Stimulated activated CD8-positive, alpha-beta memory T cell treated with anti-CD3 and anti-CD28 coated beads, Interleukin-7, amount 100 ng/mL, for 1 hour (primary cell): Measurements from ENCODE around the gene TBCE.
"Not testable (repeated sequence)": the region's sequence is repeated elsewhere in the genome, so short reads cannot be mapped to it uniquely, and the experiment has no call there.

ENCODE experiments used
- DNase-seq, 2 donors: peaks; one replicate each; pipeline ENCODE4 v3.0.0-alpha.2; 2020; ENCODE audit warnings: low read depth in 2 of 2

Gene TBCE

DNA sequence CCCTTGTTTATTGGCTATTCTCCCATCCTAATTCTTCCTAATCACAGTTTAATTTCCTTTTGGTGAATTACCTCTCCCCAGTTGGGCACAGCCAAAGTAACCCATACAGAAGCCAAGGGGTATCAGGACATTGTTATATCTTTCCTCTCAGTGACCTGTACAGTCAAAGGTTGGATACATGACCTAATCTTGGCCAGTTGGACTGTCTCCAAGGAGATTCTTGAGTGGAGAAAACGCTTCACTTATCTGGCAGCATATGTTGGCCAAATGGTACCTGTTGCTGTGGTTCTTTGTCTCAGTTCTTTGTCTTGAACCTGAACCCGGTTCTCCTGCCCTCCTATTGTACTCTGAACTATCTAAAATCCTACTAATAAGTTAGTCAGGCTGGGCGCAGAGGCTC lies 15.3 kb upstream of the TBCE start:
- DNase-seq, result no peak

DNA sequence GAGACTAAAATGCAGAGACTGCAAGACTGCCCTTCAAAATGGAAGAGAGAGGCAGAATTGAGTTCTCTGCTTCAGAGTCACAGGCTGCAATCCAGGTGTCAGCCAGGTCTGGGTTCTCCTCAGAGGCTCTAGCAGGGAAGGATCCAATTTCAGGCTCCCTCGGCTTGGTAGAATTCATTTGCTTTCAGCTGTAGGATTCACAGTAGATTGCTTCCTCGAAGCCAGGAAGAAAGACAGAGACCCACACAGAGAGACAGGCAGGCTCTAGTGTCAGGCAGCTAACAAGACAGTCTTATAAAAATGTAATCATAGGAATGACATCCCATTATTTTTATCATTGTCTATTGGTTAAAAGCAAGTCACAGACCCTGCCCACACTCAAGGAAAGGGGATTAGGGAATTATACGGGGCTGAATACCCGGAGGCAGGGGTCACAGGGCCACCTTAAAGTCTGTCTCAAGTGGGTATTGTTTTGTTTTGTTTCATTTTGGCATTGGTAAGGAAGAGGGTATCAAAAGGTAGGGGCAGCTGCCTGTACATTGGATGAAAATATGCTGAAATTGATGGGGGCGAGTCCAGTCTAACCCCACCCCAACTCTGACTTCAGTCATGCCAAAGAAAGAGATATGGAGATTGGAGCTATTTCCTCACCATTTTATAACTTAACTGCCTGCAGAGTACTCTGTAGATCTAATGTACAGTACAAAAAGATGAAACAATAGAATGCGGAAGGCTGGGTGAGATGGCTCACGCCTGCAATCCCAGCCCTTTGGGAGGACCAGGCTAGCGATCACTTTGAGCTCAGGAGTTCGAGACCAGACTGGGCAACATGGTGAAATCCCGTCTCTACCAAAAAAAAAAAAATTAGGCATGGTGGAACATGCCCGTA lies 9.5 kb upstream of the TBCE start:
- DNase-seq, result no peak

DNA sequence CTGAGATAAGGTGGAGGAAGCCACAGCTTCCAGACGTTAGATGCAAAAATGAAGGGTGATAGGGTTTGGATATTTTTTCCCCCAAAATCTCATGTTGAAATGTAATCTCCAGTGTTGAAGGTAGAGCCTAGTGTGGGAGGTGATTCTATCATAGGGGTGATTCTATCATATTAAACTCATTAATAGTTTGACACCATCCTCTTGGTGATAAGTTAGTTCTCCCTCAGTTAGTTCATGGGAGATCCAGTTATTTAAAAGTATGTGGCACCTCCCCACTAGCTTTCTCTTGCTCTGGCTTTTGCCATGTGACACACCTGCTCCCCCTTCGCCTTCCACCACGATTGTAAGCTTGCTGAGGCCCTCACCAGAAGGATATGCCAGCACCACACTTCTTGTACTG lies 8.3 kb upstream of the TBCE start:
- no peak for DNase-seq

DNA sequence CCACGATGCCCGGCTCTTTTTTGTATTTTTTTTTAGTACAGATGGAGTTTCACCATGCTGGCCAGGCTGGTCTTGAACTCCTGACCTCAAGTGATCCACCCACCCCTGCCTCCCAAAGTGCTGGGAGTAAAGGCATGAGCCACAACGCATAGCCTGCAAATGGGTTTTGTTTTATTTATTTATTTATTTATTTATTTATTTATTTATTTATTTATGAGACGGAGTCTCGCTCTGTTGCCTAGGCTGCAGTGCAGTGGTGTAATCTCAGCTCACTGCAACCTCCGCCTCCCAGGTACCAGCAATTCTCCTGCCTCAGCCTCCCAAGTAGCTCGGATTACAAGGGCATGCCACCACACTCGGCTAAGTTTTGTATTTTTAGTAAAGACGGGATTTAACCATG lies 3.0 kb upstream of the TBCE start:
- not testable (repeated sequence) for DNase-seq

DNA sequence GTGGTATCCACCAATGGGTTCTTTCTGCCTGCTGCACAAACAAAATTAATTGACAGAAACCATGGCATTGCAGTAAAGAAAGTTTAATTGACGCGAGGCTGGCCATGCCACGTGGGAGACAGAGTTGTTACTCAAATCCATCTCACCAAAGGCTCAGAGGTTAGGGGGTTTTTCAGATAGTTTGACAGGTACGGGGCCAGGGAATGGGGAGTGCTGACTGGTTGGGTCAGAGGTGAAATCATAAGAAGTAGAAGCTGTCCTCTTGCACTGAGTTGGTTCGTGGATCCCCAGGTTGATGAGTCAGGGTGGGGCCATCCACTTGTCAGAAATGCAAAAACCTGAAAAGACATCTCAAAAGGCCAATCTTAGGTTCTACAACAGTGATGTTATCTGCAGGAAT lies 941 bp upstream of the TBCE start:
- no peak for DNase-seq

DNA sequence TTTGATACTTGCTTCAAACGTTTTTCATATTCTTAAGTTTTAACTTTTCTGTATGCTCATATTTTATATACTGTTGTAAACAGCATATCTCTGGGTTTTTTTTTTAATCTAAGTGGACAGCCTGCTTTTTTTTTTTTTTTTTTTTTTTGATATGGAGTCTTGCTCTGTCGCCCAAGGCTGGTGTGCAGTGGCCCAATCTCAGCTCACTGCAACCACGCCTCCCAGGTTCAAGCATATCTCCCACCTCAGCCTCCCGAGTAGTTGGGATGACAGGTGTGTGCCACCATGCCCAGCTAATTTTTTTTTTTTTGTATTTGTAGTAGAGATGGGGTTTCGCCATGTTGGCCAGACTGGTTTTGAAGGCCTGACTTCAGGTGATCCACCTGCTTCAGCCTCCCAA lies 1.2 kb downstream of the TBCE start:
- DNase-seq, result no peak

DNA sequence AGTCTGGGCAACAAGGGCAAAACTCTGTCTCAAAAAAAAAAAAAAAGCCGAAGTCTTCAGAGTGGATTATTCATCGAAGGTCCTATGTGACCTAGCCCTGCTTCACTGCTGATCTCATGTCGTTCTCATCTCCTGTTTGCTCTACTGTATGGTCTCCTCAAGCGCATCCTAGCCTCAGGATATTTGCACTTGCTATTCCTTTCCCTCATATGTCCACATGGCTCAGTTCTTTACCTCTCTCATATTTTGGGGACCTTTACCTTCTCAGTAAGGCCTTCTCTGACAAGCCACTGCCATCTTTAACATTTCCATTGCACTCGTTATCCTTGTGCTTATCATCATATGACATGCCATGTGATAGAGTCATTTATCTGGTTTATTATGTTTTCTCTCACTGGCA lies 2.6 kb downstream of the TBCE start:
- no peak for DNase-seq

DNA sequence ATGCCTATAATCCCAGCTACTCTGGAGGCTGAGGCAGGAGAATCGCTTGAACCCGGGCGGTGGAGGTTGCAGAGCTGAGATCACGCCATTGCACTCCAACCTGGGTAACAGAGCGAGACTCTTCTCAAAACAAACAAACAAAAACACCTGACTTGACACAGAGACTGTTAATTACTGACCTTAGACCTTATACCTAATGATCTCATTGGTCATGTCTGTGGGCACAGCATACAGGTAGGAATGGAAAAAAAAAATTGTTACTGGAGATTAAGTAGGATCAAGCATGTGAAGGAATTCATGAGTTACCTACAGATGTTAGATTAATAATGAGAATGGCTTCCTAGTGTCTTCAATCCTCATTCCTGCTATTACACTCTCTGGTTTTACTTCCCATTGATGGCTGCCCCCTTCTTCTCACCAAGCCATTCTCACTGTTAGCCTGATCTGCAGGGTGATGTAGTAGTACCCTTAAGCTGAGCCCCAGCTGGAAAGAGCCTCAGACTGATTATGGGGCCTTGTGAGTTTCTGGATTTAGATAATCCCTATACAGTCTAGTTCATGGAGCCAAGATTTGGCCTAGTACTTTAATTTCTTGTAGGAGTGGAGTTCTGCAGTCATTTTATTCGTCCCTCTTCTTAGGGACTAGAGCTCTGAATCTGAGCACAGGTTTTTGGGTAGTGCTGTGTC lies 8.8 kb downstream of the TBCE start:
- DNase-seq, result no peak

DNA sequence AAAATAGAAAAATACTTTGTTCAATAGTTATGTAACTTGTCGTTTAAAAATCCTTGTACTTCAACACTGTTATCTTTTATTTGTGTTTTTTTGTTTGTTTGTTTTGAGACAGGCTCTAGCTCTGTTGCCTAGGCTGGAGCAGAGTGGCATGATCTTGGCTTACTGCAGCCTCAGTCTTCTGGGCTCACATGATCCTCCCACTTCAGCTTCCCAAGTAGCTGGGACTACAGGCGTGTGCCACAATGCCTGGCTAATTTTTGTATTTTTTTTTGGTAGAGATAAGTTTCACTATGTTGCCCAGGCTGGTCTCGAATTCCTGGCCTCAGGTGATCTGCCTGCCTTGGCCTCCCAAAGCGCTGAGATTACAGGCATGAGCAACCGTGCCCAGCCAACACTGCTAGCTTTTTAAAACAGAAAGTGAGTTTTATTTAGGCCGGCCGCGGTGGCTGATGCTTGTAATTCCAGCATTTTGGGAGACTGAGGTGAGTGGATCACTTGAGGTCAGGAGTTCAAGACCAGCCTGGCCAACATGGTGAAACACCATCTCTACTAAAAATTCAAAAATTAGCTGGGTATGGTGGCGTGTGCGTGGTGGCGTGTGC lies 11.0 kb downstream of the TBCE start:
- not testable (repeated sequence) for DNase-seq

DNA sequence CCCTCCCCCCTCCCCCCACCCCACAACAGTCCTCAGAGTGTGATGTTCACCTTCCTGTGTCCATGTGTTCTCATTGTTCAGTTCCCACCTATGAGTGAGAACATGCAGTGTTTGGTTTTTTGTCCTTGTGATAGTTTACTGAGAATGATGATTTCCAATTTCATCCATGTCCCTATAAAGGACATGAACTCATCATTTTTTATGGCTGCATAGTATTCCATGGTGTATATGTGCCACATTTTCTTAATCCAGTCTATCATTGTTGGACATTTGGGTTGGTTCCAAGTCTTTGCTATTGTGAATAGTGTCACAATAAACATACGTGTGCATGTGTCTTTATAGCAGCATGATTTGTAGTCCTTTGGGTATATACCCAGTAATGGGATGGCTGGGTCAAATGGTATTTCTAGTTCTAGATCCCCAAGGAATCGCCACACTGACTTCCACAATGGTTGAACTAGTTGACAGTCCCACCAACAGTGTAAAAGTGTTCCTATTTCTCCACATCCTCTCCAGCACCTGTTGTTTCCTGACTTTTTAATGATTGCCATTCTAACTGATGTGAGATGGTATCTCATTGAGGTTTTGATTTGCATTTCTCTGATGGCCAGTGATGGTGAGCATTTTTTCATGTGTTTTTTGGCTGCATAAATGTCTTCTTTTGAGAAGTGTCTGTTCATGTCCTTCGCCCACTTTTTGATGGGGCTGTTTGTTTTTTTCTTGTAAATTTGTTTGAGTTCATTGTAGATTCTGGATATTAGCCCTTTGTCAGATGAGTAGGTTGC lies 14.9 kb downstream of the TBCE start:
- DNase-seq, result not testable (repeated sequence)

DNA sequence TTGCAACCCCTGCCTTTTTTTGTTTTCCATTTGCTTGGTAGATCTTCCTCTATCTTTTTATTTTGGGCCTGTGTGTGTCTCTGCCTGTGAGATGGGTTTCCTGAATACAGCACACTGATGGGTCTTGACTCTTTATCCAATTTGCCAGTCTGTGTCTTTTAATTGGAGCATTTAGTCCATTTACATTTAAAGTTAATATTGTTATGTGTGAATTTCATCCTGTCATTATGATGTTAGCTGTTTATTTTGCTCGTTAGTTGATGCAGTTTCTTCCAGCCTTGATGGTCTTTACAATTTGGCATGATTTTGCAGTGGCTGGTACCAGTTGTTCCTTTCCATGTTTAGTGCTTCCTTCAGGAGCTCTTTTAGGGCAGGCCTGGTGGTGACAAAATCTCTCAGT lies 18.4 kb downstream of the TBCE start:
- DNase-seq, result not testable (repeated sequence)

DNA sequence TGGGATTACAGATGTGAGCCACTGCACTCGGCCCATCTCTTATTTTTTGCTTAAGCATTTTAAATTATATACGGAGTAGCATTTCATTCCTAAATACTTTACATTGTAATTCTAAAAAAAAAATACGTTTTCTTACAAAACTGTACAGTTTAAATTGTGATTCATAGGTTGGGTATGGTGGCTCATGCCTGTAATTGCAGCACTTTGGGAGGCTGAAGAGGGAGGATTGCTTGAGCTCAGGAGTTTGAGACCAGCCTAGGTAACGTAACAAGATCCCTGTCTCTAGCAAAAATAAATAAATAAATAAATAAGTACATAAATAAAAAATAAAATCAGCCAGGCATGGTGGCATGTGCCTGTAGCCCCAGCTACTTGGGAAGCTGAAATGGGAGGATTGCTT lies 24.6 kb downstream of the TBCE start:
- no peak for DNase-seq

DNA sequence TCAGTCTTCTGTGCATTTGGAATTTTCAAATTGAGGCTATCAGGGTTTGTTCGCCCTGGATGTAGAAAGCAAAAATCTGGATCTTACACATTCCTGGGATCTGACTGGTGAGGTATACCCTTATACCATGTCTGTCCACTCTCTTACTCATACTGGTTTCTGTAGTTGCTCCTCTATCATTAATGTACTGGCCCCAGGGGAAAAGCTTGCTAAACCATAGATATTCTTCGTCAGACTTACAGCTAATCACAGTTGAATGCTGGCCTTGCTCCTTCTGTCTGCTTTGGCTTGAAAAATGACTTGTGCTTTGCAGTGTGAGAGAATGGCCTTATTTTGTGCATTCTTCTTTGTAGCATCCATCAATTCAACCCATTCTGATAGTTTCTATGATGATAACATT lies 30.5 kb downstream of the TBCE start:
- DNase-seq, result no peak

DNA sequence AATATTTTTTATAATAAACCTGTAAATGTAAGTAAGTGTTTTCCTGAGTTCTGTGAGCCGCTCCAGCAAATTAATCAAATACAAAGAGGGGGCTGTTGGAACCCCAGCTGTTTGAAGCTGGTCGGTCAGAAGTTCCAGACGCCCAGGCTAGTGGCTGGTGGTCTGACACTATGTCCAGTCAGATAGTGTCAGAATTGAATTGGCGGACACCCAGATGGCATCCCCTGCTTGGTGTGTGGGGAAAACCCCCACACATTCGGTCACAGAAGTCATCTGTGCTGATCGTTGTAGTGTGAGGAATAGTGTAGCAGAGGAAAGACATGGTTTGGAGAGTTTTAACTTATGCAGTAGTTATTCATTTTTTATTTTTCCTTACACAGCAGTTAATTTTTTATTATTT lies 32.4 kb downstream of the TBCE start:
- no peak for DNase-seq

DNA sequence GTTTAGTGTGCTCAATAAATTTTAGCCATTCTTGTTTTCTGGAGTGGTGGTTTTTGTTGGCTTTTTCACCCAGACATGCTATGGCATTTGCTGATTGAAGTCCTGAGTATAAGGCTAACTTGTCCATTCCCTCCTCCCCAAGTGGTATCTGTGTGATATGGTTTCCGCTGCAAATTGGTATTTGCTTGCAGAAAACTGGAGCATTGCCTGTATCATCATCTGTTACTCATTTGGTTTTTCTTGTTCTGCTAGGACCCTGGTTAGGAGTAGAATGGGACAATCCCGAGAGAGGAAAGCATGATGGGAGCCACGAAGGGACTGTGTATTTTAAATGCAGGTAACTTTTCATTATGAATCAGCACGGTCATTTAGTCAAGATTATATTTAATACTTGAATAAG lies 34.0 kb downstream of the TBCE start:
- DNase-seq, result no peak

DNA sequence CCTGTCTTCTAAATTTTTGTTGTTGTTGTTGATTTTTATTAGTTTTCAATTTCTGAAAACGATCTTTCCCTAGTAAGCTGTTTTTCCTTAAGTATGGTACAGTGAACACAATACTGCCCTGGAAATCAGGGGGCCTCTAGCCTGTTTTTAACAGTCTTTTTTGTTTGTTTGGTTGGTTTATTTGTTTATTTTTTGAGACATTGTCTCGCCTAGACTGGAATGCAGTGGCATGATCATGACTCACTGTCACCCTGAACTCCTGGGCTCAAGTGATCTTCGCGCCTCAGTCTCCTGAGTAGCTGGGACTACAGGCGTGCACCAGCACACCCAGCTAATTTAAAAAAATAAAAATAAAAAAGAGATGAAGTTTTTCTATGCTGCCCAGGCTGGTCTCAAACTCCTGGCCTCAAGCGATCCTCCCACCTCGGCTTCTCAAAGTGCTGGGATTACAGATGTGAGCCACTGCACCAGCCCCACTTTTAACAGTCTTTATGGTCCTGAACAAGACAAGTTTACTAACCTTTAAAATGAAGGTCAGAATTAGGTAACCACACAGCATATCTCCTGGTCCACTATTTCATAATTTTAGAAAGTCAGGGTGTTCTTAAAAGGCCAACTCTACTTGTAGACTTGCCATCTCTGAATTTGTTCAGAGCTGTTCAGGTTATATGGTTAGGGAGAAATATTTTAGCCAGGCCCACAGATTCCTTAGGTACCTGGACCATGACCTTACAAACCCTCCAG lies 35.4 kb downstream of the TBCE start:
- DNase-seq, result no peak

DNA sequence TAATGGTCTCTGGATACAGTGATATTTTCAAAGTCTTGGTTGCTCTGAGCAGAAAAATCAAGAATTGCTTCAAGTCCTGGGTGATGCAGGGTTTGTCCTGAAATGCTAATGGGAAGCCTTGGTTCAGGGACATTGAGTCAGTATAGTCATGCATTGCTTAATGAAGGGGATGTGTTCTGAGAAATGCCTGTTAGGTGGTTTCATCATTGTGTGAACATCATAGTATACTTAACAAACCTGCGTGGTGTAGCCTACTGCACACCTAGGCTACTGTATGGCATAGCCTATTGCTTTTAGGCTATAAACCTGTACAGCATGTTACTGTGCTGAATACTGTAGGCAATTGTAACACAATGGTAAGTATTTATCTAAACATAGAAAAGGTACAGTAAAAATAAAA lies 36.4 kb downstream of the TBCE start:
- DNase-seq, result no peak

DNA sequence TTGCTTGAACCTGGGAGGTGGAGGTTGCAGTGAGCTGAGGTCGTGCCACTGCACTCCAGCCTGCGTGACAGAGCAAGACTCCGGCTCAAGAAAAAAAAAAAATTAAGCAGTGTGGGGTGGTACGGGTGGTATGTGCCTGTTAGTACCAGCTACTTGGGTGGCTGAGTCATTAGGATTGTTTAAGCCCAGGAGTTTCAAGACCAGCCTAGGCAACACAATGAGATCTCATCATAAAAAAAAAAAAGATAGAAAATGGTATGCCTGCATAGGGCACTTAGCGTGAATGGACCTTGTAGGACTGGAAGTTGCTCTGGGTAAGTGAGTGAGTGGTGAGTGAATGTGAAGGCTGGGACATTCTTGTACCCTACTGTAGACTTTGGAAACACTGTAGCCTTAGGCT lies 37.0 kb downstream of the TBCE start:
- DNase-seq, result no peak

DNA sequence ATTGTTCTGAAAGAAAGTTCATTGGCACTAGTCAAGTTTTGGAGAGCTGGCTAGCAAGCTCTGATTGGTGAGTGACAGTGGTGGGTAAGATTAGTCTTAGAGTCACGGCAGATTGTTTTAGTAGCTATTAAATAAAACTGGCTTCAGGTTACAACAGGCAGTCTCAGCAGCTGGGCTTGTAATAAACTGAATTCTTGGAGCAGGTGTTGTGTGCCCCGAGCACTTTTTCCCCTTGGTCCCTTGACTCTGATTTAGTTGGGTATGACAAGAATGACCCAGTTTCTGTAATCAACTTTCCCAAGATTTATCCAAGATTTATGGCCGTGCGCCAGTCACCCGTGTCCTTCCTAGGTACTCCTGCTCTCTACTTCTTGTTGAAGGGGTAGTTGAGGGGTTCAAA lies 40.2 kb downstream of the TBCE start:
- DNase-seq, result no peak

DNA sequence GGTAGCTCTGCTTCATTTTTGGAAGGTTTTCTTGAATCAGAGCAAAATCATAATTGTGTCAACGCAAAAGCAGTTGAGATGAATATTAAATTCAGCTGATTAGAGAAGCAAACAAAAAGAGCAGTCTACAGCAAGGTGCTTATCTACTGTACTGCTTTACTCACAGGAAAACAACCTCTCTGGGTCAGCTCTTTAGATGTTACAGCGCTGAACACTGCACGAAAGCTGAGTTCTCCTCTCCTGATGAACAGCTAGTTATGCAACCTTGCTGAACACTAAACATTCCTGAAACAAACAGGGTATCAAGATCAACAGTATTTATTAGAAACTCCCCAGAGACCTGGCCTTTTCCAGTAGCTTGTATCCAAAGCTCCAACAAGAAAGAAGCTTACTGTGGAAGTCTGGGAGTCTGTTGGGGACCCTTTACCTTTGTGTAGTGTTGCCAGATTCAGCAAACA lies 41.3 kb downstream of the TBCE start:
- no peak for DNase-seq

DNA sequence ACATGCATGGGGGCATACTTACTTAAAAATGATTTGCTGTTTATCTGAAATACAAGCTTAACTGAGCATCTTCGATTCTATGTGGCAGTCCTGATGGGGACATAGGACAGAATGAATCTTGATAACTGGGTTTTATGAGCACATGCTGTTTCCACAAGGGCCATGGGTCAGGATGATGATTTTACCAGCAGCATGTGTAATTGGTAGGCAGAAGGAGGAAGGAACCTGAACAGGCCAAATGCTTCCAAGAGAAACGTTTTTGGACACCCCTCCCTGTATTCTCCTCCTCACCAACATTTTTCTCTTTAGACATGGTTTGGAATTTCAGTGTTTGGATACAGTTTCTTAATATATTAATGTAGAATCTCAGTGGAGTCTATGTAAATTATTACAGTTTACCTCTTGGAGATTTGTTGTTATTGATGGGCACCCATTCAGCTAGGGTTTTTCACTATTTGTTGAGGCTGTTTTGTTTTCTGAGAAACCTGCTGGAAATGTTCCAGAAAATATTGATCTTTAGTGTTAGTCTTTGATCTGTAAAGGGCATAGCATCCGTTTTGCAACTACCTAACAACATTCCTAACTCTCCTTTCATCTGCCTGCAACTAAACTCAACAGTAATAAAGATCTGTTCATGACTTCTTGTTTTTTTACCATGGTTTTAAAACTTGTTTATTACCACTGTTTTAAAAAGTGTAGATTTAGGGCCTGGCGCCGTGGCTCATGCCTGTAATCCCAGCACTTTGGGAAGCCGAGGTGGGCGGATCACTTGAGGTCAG lies 42.0 kb downstream of the TBCE start:
- DNase-seq, result no peak
